ENCODE measurements around the gene MTF2.
"Not testable (repeated sequence)": the region's sequence is repeated elsewhere in the genome, so short reads cannot be mapped to it uniquely, and the experiment has no call there.

MTF2 gene

DNA sequence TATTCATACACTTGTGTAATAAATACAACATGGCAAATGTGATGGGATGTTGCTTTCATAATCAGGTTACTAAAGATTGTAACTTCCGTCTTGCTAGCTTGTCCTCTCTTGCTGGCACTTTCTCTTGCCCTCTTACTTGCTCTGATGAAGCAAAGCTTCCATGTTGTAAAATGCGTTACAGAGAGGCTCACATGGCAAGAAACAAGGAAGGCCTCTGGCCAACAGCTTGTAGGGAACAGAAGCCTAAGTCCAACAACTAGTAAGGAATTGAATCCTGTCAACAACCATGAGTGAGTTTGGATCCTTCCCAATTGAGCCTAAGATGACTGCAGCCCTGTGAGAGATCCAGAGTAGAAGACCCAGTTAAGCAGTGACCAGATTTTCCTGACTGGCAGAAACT is 85.7 kb downstream of the MTF2 start:
- no peak overlapping the region for H3K4me3 ChIP-seq (replicated peaks; ENCODE audit: low read depth, low read length)
- TF ChIP-seq, protein P1, sequence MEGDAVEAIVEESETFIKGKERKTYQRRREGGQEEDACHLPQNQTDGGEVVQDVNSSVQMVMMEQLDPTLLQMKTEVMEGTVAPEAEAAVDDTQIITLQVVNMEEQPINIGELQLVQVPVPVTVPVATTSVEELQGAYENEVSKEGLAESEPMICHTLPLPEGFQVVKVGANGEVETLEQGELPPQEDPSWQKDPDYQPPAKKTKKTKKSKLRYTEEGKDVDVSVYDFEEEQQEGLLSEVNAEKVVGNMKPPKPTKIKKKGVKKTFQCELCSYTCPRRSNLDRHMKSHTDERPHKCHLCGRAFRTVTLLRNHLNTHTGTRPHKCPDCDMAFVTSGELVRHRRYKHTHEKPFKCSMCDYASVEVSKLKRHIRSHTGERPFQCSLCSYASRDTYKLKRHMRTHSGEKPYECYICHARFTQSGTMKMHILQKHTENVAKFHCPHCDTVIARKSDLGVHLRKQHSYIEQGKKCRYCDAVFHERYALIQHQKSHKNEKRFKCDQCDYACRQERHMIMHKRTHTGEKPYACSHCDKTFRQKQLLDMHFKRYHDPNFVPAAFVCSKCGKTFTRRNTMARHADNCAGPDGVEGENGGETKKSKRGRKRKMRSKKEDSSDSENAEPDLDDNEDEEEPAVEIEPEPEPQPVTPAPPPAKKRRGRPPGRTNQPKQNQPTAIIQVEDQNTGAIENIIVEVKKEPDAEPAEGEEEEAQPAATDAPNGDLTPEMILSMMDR (IDR thresholded peaks at IDR 0.05; ENCODE audit: low read length, missing control alignments) = no peak
- no peak for DNase-seq (ENCODE audit: low read depth)

DNA sequence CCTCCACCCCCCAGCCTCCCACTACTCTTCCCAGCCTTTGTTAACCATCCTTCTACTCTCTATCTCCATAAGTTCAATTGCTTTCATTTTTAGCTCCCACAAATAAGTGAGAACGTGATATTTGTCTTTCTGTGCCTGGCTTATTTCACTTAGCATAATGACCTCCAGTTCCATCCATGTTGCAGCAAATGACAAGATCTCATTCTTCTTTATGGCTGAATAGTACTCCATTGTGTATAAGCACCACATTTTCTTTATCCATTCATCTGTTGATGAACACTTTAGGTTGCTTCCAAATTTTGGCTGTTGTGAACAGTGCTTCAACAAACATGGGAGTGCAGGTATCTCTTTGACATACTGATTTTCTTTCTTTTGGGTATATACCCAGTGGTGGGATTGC is 86.8 kb downstream of the MTF2 start:
- DNase-seq (ENCODE audit: low read depth) = not testable (repeated sequence)

DNA sequence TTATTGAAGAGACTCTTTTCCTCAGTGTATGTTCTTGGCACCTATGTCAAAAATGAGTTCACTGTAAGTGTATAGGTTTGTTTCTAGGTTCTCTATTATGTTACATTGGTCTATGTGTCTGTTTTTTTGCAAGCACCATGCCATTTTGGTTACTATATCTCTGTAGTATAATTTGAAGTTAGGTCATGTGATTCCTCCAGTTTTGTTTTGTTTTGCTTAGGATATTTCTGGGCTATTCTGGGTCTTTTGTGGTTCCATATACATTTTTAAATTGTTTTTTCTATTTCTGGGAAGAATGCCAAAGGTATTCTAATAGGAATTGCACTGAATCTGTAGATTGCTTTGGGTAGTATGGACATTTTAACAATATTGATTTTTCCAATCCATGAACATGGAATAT is 87.9 kb downstream of the MTF2 start:
- H3K4me3 ChIP-seq (replicated peaks; ENCODE audit: low read depth, low read length) = no peak overlapping the region
- no peak for DNase-seq (ENCODE audit: low read depth)

More for the DNA sequence above, 86.8 kb downstream of the MTF2 start:
- H3K4me3 ChIP-seq (replicated peaks; ENCODE audit: low read depth, low read length) = not testable (repeated sequence)

DNA sequence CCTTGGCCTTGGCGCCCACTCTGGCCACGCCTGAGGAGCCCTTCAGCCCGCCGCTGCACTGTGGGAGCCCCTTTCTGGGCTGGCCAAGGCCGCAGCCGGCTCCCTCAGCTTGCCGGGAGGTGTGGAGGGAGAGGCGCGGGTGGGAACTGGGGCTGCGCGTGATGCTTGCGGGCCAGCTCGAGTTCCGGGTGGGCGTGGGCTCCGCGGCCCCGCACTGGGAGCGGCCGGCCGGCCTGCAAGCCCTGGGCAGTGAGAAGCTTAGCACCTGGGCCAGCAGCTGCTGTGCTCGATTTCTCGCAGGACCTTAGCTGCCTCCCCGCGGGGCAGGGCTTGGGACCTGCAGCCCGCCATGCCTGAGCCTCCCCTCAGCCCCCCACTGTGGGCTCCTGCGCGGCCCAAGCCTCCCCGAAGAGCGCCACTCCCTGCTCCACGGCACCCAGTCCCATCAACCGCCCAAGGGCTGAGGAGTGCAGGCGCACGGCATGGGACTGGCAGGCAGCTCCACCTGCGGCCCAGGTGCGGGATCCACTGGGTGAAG is 91.1 kb downstream of the MTF2 start:
- DNase-seq (ENCODE audit: low read depth); H3K4me3 ChIP-seq (replicated peaks; ENCODE audit: low read depth, low read length): not testable (repeated sequence)

More for the DNA sequence above, 87.9 kb downstream of the MTF2 start:
- TF ChIP-seq, protein P1 (IDR thresholded peaks at IDR 0.05; ENCODE audit: low read length, missing control alignments) = no peak

DNA sequence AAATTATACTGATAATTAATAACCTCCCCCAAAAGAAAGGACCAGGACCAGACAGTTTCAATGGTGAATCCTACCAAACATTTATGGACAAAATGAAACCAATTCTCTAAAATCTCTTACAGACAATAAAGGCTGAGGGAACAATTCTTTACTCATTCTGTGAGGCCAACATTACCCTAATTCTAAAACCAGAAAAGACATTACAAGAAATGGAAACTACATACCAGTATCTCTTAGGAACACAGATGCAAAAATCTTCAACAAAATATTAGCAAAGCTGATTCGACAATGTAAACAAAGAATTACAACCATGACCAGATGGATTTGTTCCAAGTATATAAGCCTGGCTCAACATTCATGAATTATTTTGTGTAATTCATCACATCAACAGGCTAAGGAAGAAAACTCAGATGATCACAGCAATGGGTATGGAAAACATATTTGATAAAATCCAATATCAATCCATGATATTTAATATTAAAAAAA is 92.5 kb downstream of the MTF2 start:
- TF ChIP-seq, protein P1 (IDR thresholded peaks at IDR 0.05; ENCODE audit: low read length, missing control alignments) = no peak
- H3K4me3 ChIP-seq (replicated peaks; ENCODE audit: low read depth, low read length) = no peak overlapping the region
- DNase-seq (ENCODE audit: low read depth) = no peak

DNA sequence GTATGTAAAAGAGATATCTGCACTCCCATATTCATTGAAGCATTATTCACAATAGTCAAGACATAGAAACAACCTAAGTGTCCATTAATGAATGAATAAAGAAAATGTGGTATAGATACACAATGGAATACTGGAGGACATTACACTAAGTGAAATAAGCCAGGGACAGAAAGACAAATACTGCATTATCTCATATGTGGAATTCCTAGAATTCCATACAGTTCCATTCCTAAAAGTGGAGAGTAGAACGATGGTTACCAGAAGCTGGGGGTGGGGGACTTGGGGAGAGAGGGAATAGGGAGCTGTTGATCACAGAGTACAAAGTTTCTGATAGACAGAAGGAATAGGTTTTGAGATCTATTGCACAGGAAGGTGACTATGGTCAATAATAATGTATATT is 93.7 kb downstream of the MTF2 start:
- TF ChIP-seq, protein P1 (IDR thresholded peaks at IDR 0.05; ENCODE audit: low read length, missing control alignments) = no peak
- DNase-seq (ENCODE audit: low read depth) = peak; percentile 46

DNA sequence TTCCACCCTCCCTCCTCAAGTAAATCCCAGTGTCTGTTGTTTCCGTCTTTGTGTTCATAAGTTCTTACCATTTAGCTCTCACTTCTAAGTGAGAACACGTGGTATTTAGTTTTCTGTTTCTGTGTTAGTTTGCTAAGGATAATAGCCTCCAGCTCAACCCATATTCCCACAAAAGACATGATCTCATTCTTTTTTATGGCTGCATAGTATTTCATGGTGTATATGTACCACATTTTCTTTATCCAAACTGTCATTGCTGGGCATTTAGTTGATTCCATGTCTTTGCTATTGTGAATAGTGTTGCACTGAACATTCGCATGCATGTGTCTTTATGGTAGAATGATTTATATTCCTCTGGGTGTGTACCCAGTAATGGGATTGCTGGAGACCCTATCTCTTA is 95.6 kb downstream of the MTF2 start:
- not testable (repeated sequence) for DNase-seq (ENCODE audit: low read depth); H3K4me3 ChIP-seq (replicated peaks; ENCODE audit: low read depth, low read length)

More for the DNA sequence above, 93.7 kb downstream of the MTF2 start:
- no peak overlapping the region for H3K4me3 ChIP-seq (replicated peaks; ENCODE audit: low read depth, low read length)

DNA sequence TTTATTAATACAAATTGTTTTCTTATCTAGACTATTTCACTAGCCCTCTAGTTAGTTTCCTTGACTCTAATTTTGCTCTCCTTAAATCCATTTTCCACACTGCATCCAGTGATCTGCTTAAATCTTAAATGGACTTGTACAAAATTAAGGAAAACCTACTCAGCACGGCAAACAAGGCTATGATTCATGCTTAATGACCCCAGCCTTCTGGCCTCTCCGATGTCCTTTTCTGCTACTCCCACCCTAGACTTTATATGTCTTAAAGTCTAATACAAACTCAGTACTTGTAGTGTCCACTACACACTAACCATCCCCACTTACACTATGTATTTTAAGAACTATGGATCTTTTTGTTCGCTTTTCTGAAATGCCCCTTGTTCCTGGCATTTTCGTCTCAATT is 98.9 kb downstream of the MTF2 start:
- peak; percentile 48 for DNase-seq (ENCODE audit: low read depth)
- TF ChIP-seq, protein P1 (IDR thresholded peaks at IDR 0.05; ENCODE audit: low read length, missing control alignments) = no peak
- H3K4me3 ChIP-seq (replicated peaks; ENCODE audit: low read depth, low read length) = peak overlapping the region; percentile 98
